Activated T-helper 1 cell treated with anti-CD3 and anti-CD28 coated beads, Interleukin-2, amount 50 U/mL, for 16 hours (primary cell): ENCODE data around the gene DOC2A.
A peak's percentile ranks its signal among the peaks of the same experiment; 100 is the strongest.

ENCODE experiments used
- DNase-seq, 2 donors: peaks; one replicate each; pipeline ENCODE4 v3.0.0-alpha.2; 2020; ENCODE audit warnings: low read depth in 1 of 2, low spot score in 1 of 2

Gene DOC2A

GRCh38 chr16:30005341-30006094 lies 5.3 kb downstream of the DOC2A start:
- DNase-seq: no peak

- no peak for DNase-seq
These were observed 6.0 kb downstream of the DOC2A start for GRCh38 chr16:30004811-30005242.

- no peak for DNase-seq
These were observed 6.4 kb downstream of the DOC2A start for GRCh38 chr16:30004424-30004776.

GRCh38 chr16:30003670-30004423 lies 7.0 kb downstream of the DOC2A start:
- DNase-seq: no peak

- DNase-seq: no peak
These were observed 8.0 kb downstream of the DOC2A start for GRCh38 chr16:30002614-30003346.

DNA sequence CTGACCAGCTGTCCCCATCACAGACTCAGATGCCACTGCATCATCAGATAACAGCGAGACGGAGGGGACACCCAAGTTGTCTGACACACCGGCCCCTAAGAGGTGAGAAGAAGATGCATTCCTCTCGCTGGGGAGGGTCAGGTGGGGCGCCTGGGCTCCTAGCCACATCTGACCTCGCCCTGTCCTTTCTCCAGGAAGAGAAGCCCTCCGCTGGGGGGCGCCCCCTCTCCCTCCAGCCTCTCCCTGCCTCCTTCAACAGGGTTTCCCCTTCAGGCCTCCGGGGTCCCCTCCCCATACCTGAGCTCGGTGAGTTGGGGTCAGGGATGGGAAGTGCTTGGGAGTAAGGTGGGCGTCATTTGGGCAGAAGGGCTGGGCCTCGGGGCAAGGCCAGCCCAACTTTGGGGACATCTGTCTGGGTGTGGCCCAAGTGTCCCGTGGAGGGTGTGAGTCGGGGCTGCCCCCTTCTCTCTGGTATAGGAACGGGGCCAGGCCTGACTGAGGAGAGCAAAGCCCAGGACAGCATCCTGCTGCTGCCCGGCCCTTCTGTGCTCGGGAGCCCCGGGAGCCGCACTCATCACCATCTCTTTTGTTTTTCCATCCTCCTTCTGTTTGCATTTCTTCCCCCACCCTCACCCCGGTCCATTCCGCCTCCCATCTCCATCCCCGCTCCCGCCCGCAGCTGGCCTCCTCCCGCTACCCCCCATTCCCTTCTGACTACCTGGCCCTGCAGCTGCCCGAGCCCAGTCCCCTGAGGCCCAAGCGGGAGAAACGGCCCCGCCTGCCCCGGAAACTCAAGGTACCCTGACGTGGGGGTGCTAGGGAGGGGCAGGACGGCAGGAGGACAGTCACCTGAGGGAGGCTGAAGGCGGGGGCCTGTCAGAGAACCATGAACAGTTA lies 9.8 kb downstream of the DOC2A start:
- no peak for DNase-seq

GRCh38 chr16:29999605-30000004 lies 11.2 kb downstream of the DOC2A start:
- no peak for DNase-seq

- DNase-seq: no peak
These were observed 14.0 kb downstream of the DOC2A start for GRCh38 chr16:29996766-29997250.

- peak; percentile 99 for DNase-seq
These were observed 14.7 kb downstream of the DOC2A start, which contains the start of gene INO80E for GRCh38 chr16:29995911-29996765. Gene INO80E (plus strand): TSS chr16:29996241. CDS start chr16:29996311, 70 bp downstream.

GRCh38 chr16:29995324-29995910 lies 15.4 kb downstream of the DOC2A start, which contains the start of gene HIRIP3:
Gene HIRIP3 (minus strand): TSS chr16:29995617. CDS start chr16:29995605, 12 bp downstream.
- peak; percentile 69 to 79 for DNase-seq

DNA sequence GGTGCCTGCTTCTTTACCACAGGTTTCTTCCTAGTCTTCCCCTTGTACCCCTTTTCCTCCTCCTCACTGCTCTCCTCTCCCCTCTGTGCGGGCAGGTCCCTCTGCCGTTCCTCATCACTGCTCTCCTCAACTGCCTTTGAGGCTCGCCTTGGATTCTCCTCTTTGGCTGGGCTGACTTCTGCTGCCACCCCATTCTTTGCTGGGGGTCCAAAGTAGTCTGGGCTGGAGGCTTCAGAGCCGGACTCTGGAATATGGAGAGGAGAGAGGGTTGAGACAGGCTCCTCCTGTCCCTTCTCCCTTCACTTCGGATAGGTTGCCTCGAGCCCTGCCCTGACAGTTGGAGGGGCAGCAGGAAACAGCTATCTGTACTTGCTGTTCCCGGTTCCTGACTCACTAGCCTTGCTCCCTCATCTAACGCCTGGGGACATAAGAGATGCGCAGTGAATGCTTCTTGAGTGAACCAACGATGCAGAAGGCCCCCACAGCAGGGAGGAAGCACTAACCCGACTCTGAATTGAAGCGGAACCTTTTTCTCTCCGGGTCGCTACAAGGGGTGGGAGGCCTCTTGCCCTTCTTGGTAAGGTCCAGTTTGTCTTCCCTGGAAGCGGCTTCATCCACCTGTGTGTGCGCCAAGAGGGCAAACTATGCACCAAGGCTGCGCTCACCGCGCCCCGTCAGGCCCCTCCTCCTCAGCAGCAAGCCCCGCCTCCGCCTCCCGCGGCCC lies 16.1 kb downstream of the DOC2A start:
- peak in 1 of 2 donors; percentile 54 for DNase-seq

- no peak for DNase-seq
These were observed 16.8 kb downstream of the DOC2A start for GRCh38 chr16:29993903-29994599.

GRCh38 chr16:29993191-29993902 lies 17.5 kb downstream of the DOC2A start:
- DNase-seq: no peak

DNA sequence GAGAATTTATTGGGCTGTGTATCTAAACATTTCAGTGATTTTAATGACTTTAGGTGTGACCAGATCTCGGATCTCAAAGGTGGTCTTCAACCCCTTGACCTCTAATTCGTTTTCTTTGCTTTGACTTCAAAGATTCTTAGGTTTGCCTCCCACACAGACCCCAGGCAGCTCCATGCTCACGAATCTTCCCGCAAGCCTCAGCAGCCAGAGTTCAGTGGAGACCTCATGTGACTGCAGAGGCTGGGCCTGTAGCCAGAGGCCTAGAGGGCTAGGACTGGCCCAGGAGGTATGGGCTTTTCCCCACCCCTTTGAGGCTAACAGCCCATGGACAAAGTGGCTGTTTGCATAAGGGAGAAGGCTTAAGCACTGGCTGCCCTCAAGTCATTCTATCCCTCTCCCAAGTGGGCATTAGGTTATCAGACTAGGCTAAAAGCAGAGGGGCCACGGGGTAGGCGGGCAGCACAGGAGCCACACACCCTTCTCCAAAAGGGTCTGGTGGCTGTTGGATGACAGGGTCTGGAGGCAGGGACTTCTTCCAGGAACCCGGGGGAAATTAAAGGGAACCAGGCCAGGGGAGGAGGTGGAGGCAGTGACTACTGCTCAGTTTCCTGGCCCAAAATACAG lies 18.4 kb downstream of the DOC2A start:
- DNase-seq: no peak

DNA sequence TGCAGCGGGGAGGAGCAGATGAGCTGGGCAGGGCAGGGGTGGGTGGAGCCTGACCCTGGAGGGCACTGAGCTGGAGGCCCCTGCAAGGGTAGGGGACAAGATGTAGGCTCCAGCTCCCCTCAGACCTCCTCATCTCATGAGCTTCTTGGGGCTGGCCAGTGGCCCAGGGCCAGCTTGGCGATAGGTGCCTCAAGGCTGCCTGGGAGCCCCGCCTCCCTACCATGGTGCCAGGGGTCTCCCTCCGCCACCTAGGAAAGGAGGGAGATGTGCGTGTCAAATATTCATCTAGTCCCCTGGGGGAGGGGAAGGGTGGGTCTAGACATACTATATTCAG lies 19.3 kb downstream of the DOC2A start:
- DNase-seq: no peak

DNA sequence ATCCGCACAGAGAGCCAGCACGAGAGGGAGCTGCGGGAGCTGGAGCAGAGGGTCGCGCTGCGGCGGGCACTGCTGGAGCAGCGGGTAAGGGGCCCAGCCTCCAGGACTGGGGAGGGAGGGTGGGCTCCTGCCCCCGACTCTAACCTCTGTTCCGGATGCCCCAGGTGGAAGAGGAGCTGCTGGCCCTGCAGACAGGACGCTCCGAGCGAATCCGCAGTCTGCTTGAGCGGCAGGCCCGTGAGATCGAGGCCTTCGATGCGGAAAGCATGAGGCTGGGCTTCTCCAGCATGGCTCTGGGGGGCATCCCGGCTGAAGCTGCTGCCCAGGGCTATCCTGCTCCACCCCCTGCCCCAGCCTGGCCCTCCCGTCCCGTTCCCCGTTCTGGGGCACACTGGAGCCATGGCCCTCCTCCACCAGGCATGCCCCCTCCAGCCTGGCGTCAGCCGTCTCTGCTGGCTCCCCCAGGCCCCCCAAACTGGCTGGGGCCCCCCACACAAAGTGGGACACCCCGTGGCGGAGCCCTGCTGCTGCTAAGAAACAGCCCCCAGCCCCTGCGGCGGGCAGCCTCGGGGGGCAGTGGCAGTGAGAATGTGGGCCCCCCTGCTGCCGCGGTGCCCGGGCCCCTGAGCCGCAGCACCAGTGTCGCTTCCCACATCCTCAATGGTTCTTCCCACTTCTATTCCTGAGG lies 19.8 kb downstream of the DOC2A start:
- no peak for DNase-seq
